Measurements from ENCODE around the gene STT3B.

GRCh38 chr3:31491660-31492059 lies 41.1 kb upstream of the STT3B start:
- TF ChIP-seq CTCF (IDR thresholded peaks at IDR 0.05) (no peak), POLR2AphosphoS5 (IDR thresholded peaks at IDR 0.05; ENCODE audit: low read depth, low read length) (no peak), REST (IDR thresholded peaks at IDR 0.05; ENCODE audit: insufficient read depth in 1 of 2, low read depth in 2 of 2, low read length in 1 of 2) (no peak), SIN3A (IDR thresholded peaks at IDR 0.05; ENCODE audit: borderline replicate concordance, insufficient read depth, low read depth, low read length) (no peak), TCF7L2 (IDR thresholded peaks at IDR 0.05; ENCODE audit: low read depth, low read length) (no peak)

Measured in Panc1 (cell line).